Right lobe of liver (tissue), 6 donors: ENCODE results near the gene EML4. TPM values are rescaled to one million over a fixed set of nuclear protein-coding genes. Genes with fewer than 3 reads are reported as not detected.
"Not testable (repeated sequence)": the region's sequence is repeated elsewhere in the genome, so short reads cannot be mapped to it uniquely, and the experiment has no call there.

Experiments used
- ATAC-seq, 4 donors: fragments of 200-7000 bp; cut with Tn5 transposase; one replicate each; pipeline ENCODE4 v1.9.1; 2020; ENCODE audit warnings: mild to moderate bottlenecking in 4 of 4, moderate library complexity in 4 of 4
- DNase-seq, 3 donors: peaks; one replicate each; pipeline ENCODE4 v3.0.0-alpha.2; 2020
- H3K27ac ChIP-seq, 3 donors: fragments of 200-600 bp; one replicate each; pipeline ENCODE4 v1.8.0; 2022
- H3K27me3 ChIP-seq, 2 donors: fragments of 200-600 bp; one replicate each; pipeline ENCODE4 v1.8.0; 2022
- H3K36me3 ChIP-seq, 4 donors: fragments of 200-600 bp; sonication (generic) in 1 of 4; one replicate each; pipeline versions ENCODE4 v1.5.1 to v1.8.0; 2017 to 2022; ENCODE audit warnings: control low read depth in 1 of 4
- H3K4me1 ChIP-seq, 4 donors: fragments of 200-600 bp; sonication (generic) in 1 of 4; one replicate each; pipeline versions ENCODE4 v1.5.1 to v1.8.0; 2017 to 2022; ENCODE audit warnings: control low read depth in 1 of 4
- H3K4me3 ChIP-seq, 3 donors: fragments of 200-600 bp; one replicate each; pipeline ENCODE4 v1.8.0; 2022
- H3K9me3 ChIP-seq, 4 donors: fragments of 200-600 bp; sonication (generic) in 1 of 4; one replicate each; pipeline versions ENCODE4 v1.5.1 to v1.8.0; 2017 to 2022; ENCODE audit warnings: control low read depth in 1 of 4
- CTCF ChIP-seq, 4 donors: fragments of 200-600 bp in 3 of 4; fragments of 450-650 bp in 1 of 4; IDR thresholded peaks; one replicate each; pipeline versions ENCODE4 v1.5.1 to v1.8.0; 2016 to 2022; ENCODE audit warnings: antibody characterized with exemption in 4 of 4, mild to moderate bottlenecking in 2 of 4
- POLR2A ChIP-seq: fragments of 450-650 bp; IDR thresholded peaks from one replicate; pipeline ENCODE4 v1.6.1; 2017; ENCODE audit warnings: antibody characterized with exemption, mild to moderate bottlenecking
- WGBS: methylation state at CpG from one replicate; pipeline ENCODE4 v1.1.6; 2018; ENCODE audit warnings: low coverage, low lambda C conversion rate; ENCODE audit not compliant: insufficient coverage; ENCODE audit errors: missing lambda C conversion rate; 5-methylcytosine and 5-hydroxymethylcytosine counted together
- intact Hi-C, 2 donors: fragments of 100-400 bp; cut with DNase I; formaldehyde crosslinking; loops; one replicate each; pipeline versions ENCODE4 v1.11.2 to v1.14.1; 2022
- total RNA-seq, 6 experiments: library from RNA; depleted of rRNA in 2 of 6; stranded (reverse); fragments of >200 nt in 2 of 6; fragmentation: NEBNext Ultra II Directional in 3 of 6; extraction: Animal tissue kit (Norgen Biotek cat#: 25700) in 3 of 6; gene quantifications; one replicate each; pipeline versions ENCODE4 v1.1.0 to v1.2.4, GENCODE V29; 2016 to 2023
- donor health status: DM: no; HTN: yes; CAD: no.
- donor health status: DM: no; HTN: no; CAD: no.
- donor health status: DM: no; HTN: no; CAD: no.
- donor health status: DM: no; HTN: yes; CAD: no.
- donor health status: DM: no; HTN: yes; CAD: no.

The EML4 gene
- total RNA-seq, 6 experiments from 2014 or later: 28.3 to 55.7 (median 36.7) TPM

GRCh38 chr2:42172566-42172965, 3.4 kb downstream of the EML4 start:
- ATAC-seq: no peak
- H3K4me3 ChIP-seq: no peak overlapping the region
- WGBS: 39% methylated on average over 1 of the region's 1 CpG
- no peak for DNase-seq
- H3K4me1 ChIP-seq: peaks cover 0 to 31% (median 4%) of the 10 kb centered on the region in 4 donors
- H3K27me3 ChIP-seq: no peaks in the 10 kb centered on the region
- peak overlapping the region in 1 of 3 donors; percentile 96 for H3K27ac ChIP-seq
- intact Hi-C loops: no loop called here
- no peaks in the 10 kb centered on the region for H3K36me3 ChIP-seq
- TF ChIP-seq POLR2A (no peak), CTCF (IDR thresholded peaks at IDR 0.05) (no peak)
- no peaks in the 10 kb centered on the region for H3K9me3 ChIP-seq

- no CpG with 5 or more reads among the region's 2 CpGs for WGBS
- H3K36me3 ChIP-seq, H3K9me3 ChIP-seq, H3K27ac ChIP-seq, ATAC-seq, DNase-seq, H3K4me3 ChIP-seq, H3K27me3 ChIP-seq, intact Hi-C loops: not testable (repeated sequence)
- H3K4me1 ChIP-seq: peaks cover 0 to 31% (median 4%) of the 10 kb centered on the region in 4 donors
Measured at GRCh38 chr2:42173467-42173866, 4.3 kb downstream of the EML4 start.

- Histone ChIP-seq H3K27me3 (no peaks in the 10 kb centered on the region), H3K9me3 (no peaks in the 10 kb centered on the region), H3K36me3 (no peaks in the 10 kb centered on the region), H3K4me1 (peaks cover 0 to 36% (median 1%) of the 10 kb centered on the region in 4 donors), H3K27ac (no peak overlapping the region), H3K4me3 (no peak overlapping the region)
- DNase-seq: no peak
- intact Hi-C loops: no loop called here
- TF ChIP-seq POLR2A (no peak), CTCF (IDR thresholded peaks at IDR 0.05) (no peak)
- 95% methylated on average over 7 of the region's 10 CpGs for WGBS
- no peak for ATAC-seq
Measured at GRCh38 chr2:42176992-42177738, 8.0 kb downstream of the EML4 start.

- 69% methylated on average over 3 of the region's 6 CpGs for WGBS
- Histone ChIP-seq H3K27ac (no peak overlapping the region), H3K27me3 (no peaks in the 10 kb centered on the region), H3K36me3 (no peaks in the 10 kb centered on the region), H3K4me3 (no peak overlapping the region), H3K9me3 (no peaks in the 10 kb centered on the region), H3K4me1 (peaks cover 0 to 38% (median 7%) of the 10 kb centered on the region in 4 donors)
- DNase-seq (no peak), ATAC-seq (no peak)
- intact Hi-C loops: no loop called here
- no peak for TF ChIP-seq POLR2A
- no peak for TF ChIP-seq CTCF (IDR thresholded peaks at IDR 0.05)
Measured at GRCh38 chr2:42178335-42178734, 9.2 kb downstream of the EML4 start.

- ATAC-seq (no peak), DNase-seq (no peak)
- intact Hi-C loops: no loop called here
- H3K4me3 ChIP-seq: no peak overlapping the region
- H3K9me3 ChIP-seq: no peaks in the 10 kb centered on the region
- H3K27ac ChIP-seq: peak overlapping the region in 2 of 3 donors; percentile 0 to 35
- H3K36me3 ChIP-seq: no peaks in the 10 kb centered on the region
- H3K4me1 ChIP-seq: peaks cover 0 to 52% (median 13%) of the 10 kb centered on the region in 4 donors
- no peaks in the 10 kb centered on the region for H3K27me3 ChIP-seq
- TF ChIP-seq CTCF (IDR thresholded peaks at IDR 0.05) (no peak), POLR2A (no peak)
Measured at GRCh38 chr2:42180300-42180699, 11.1 kb downstream of the EML4 start.
